Neural cell (in vitro differentiated cells): ENCODE measurements around the gene CD177. TPM values are rescaled to one million over a fixed set of nuclear protein-coding genes. Genes with fewer than 3 reads are reported as not detected.
"Not testable (repeated sequence)": the region's sequence is repeated elsewhere in the genome, so short reads cannot be mapped to it uniquely, and the experiment has no call there.

Experiments used
- H2AFZ ChIP-seq: fragments of 200-600, 300-800 bp; sonication (generic), shearing (Covaris generic); 2 replicates; pipeline ENCODE4 v1.6.0; 2014; ENCODE audit warnings: low read depth, mild to moderate bottlenecking, antibody characterized with exemption, low read length, moderate library complexity
- H3F3A ChIP-seq: fragments of 200-600 bp; shearing (Covaris generic); 2 replicates; pipeline ENCODE4 v1.6.1; 2016; ENCODE audit warnings: mild to moderate bottlenecking, moderate library complexity, mixed read lengths, antibody characterized with exemption, low read length; ENCODE audit not compliant: insufficient read depth, poor library complexity, severe bottlenecking
- H3K27ac ChIP-seq: fragments of 200-600, 300-800 bp; sonication (generic), shearing (Covaris generic); 2 replicates; pipeline ENCODE4 v1.5.1; 2014; ENCODE audit warnings: mild to moderate bottlenecking, low read length, moderate library complexity
- H3K27me3 ChIP-seq: fragments of 300-800, 200-600 bp; sonication (generic), shearing (Covaris generic); 2 replicates; pipeline ENCODE4 v1.6.0; 2014; ENCODE audit warnings: mild to moderate bottlenecking, low read depth, low read length, moderate library complexity; ENCODE audit not compliant: insufficient read depth
- H3K36me3 ChIP-seq: fragments of 300-800, 200-600 bp; sonication (generic), shearing (Covaris generic); 2 replicates; pipeline ENCODE4 v1.5.1; 2014; ENCODE audit warnings: mild to moderate bottlenecking, antibody characterized with exemption, low read length, moderate library complexity; ENCODE audit not compliant: insufficient read depth
- H3K4me2 ChIP-seq: fragments of 300-800, 200-600 bp; sonication (generic), shearing (Covaris generic); 2 replicates; pipeline ENCODE4 v1.6.0; 2014; ENCODE audit warnings: mild to moderate bottlenecking, low read length
- H3K4me3 ChIP-seq: fragments of 300-800, 200-600 bp; sonication (generic), shearing (Covaris generic); 2 replicates; pipeline ENCODE4 v1.5.1; 2014; ENCODE audit warnings: mild to moderate bottlenecking, low read length, moderate library complexity
- H3K79me2 ChIP-seq: fragments of 200-600 bp; shearing (Covaris generic); replicated peaks from 2 replicates; pipeline ENCODE4 v1.6.0; 2014; ENCODE audit warnings: mild to moderate bottlenecking, low read length, moderate library complexity; ENCODE audit not compliant: insufficient read depth
- H3K9ac ChIP-seq: fragments of 300-800, 200-600 bp; sonication (generic), shearing (Covaris generic); 2 replicates; pipeline ENCODE4 v1.6.1; 2016; ENCODE audit warnings: mild to moderate bottlenecking, low read length, mixed read lengths
- H3K9me2 ChIP-seq: fragments of 200-600 bp; shearing (Covaris generic); 2 replicates; pipeline ENCODE4 v1.6.1; 2016; ENCODE audit warnings: mild to moderate bottlenecking, low read length, mixed read lengths; ENCODE audit not compliant: insufficient read depth
- H3K9me3 ChIP-seq: fragments of 200-600, 300-800 bp; sonication (generic), shearing (Covaris generic); 2 replicates; pipeline ENCODE4 v1.6.1; 2016; ENCODE audit warnings: mild to moderate bottlenecking, mixed run types, low read length, moderate library complexity, mixed read lengths
- H4K20me1 ChIP-seq: fragments of 200-600 bp; shearing (Covaris generic); 2 replicates; pipeline ENCODE4 v1.6.1; 2016; ENCODE audit warnings: mild to moderate bottlenecking, mixed run types; ENCODE audit not compliant: insufficient read depth
- EP300 ChIP-seq: fragments of 450-650 bp; conservative IDR thresholded peaks from 2 replicates; pipeline ENCODE4 v1.6.1; 2014; ENCODE audit warnings: antibody characterized with exemption, mild to moderate bottlenecking, moderate library complexity; ENCODE audit not compliant: poor library complexity, severe bottlenecking
- EZH2 ChIP-seq: fragments of 200-600, 300-800 bp; shearing (Covaris generic), sonication (generic); IDR thresholded peaks from 2 replicates; pipeline ENCODE4 v1.6.1; 2014; ENCODE audit warnings: antibody characterized with exemption, low read length, borderline replicate concordance, mild to moderate bottlenecking; ENCODE audit not compliant: insufficient read depth, poor library complexity, severe bottlenecking
- MXI1 ChIP-seq: fragments of 450-650 bp; conservative IDR thresholded peaks from 2 replicates; pipeline ENCODE4 v1.6.1; 2014; ENCODE audit warnings: antibody characterized with exemption, mild to moderate bottlenecking; ENCODE audit not compliant: poor library complexity, severe bottlenecking
- POLR2AphosphoS5 ChIP-seq: IDR thresholded peaks from 2 replicates; pipeline ENCODE4 v1.6.1; 2012
- RAD21 ChIP-seq: fragments of 450-650 bp; conservative IDR thresholded peaks from 2 replicates; pipeline ENCODE4 v1.6.1; 2014; ENCODE audit warnings: antibody characterized with exemption, mild to moderate bottlenecking, moderate library complexity
- SMC3 ChIP-seq: fragments of 450-650 bp; conservative IDR thresholded peaks from 2 replicates; pipeline ENCODE4 v1.6.1; 2014; ENCODE audit warnings: antibody characterized with exemption, mild to moderate bottlenecking, moderate library complexity; ENCODE audit not compliant: poor library complexity
- TAF1 ChIP-seq: IDR thresholded peaks from 2 replicates; pipeline ENCODE4 v1.6.1; 2012; ENCODE audit warnings: low read depth
- polyA plus RNA-seq: library from polyadenylated mRNA; depleted of rRNA; stranded (reverse); fragments of >200 nt; gene quantifications from 2 replicates; pipeline ENCODE4 v1.2.3, GENCODE V29; 2014
- TF ChIP-seq, protein P1 (sequence below): fragments of 450-650 bp; IDR thresholded peaks from 2 replicates; pipeline ENCODE4 v1.5.1; 2014; ENCODE audit warnings: antibody characterized with exemption, mild to moderate bottlenecking, moderate library complexity; ENCODE audit not compliant: poor library complexity, severe bottlenecking
- TF ChIP-seq, protein P2 (sequence below): IDR thresholded peaks from 2 replicates; pipeline ENCODE4 v1.6.1; 2012; ENCODE audit warnings: borderline replicate concordance

The CD177 gene
- polyA plus RNA-seq, 1 donor from 2014 or later = not detected

DNA sequence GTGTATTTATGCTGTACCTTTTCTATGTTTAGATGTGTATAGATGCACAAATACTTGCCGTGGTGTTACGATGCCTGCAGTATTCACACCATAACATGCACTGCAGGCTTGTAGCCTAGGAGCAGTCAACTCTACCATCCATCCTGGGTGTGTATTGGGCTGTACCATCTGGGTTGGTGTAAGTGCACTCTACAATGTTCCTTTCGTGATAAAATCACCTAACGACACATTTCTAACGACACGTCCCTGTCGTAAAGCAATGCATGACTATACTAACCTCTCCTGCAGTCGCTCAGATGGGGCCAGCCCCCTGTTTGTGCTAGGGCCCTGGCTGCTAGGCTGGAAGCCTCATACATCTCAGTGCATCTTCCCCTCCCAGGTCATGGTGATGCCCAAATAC, 18.4 kb downstream of the CD177 start:
- H3K9me3 ChIP-seq = no peaks in the 10 kb centered on the region
- TF ChIP-seq SMC3 (no peak), TAF1 (no peak), MXI1 (no peak), POLR2AphosphoS5 (no peak), EP300 (no peak), EZH2 (no peak), RAD21 (no peak)
- TF ChIP-seq, protein P1, sequence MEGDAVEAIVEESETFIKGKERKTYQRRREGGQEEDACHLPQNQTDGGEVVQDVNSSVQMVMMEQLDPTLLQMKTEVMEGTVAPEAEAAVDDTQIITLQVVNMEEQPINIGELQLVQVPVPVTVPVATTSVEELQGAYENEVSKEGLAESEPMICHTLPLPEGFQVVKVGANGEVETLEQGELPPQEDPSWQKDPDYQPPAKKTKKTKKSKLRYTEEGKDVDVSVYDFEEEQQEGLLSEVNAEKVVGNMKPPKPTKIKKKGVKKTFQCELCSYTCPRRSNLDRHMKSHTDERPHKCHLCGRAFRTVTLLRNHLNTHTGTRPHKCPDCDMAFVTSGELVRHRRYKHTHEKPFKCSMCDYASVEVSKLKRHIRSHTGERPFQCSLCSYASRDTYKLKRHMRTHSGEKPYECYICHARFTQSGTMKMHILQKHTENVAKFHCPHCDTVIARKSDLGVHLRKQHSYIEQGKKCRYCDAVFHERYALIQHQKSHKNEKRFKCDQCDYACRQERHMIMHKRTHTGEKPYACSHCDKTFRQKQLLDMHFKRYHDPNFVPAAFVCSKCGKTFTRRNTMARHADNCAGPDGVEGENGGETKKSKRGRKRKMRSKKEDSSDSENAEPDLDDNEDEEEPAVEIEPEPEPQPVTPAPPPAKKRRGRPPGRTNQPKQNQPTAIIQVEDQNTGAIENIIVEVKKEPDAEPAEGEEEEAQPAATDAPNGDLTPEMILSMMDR = no peak
- TF ChIP-seq, protein P2, sequence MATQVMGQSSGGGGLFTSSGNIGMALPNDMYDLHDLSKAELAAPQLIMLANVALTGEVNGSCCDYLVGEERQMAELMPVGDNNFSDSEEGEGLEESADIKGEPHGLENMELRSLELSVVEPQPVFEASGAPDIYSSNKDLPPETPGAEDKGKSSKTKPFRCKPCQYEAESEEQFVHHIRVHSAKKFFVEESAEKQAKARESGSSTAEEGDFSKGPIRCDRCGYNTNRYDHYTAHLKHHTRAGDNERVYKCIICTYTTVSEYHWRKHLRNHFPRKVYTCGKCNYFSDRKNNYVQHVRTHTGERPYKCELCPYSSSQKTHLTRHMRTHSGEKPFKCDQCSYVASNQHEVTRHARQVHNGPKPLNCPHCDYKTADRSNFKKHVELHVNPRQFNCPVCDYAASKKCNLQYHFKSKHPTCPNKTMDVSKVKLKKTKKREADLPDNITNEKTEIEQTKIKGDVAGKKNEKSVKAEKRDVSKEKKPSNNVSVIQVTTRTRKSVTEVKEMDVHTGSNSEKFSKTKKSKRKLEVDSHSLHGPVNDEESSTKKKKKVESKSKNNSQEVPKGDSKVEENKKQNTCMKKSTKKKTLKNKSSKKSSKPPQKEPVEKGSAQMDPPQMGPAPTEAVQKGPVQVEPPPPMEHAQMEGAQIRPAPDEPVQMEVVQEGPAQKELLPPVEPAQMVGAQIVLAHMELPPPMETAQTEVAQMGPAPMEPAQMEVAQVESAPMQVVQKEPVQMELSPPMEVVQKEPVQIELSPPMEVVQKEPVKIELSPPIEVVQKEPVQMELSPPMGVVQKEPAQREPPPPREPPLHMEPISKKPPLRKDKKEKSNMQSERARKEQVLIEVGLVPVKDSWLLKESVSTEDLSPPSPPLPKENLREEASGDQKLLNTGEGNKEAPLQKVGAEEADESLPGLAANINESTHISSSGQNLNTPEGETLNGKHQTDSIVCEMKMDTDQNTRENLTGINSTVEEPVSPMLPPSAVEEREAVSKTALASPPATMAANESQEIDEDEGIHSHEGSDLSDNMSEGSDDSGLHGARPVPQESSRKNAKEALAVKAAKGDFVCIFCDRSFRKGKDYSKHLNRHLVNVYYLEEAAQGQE = no peak
- H3K27me3 ChIP-seq = no peaks in the 10 kb centered on the region
- H4K20me1 ChIP-seq = no peaks in the 10 kb centered on the region
- H3K27ac ChIP-seq = no peak overlapping the region
- H3K9ac ChIP-seq = no peak overlapping the region
- H3K36me3 ChIP-seq = no peaks in the 10 kb centered on the region
- no peaks in the 10 kb centered on the region for H3F3A ChIP-seq
- H3K4me3 ChIP-seq = no peak overlapping the region
- H3K4me2 ChIP-seq = no peak overlapping the region
- no peaks in the 10 kb centered on the region for H3K79me2 ChIP-seq
- H2AFZ ChIP-seq = no peak overlapping the region
- no peaks in the 10 kb centered on the region for H3K9me2 ChIP-seq

DNA sequence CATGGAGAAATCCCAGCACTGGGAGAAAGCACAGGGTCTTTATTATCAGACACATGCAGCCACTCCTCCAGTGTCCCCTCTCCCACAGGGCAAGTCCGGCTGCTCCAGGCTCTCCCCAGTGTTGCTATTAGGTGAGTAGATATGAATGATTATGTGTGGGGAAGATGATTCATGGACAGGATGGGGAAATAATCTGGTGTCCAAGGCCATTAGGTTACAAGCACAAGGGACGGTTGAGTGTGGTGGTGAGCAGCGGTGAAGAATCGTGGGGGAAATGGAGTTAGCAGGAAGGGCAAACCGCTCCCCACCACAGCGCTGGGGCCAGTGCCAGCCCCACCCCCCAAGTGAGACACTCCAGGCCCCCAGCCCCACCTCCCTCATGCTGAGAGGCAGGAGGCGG, 19.0 kb downstream of the CD177 start:
- Histone ChIP-seq H3K79me2 (no peaks in the 10 kb centered on the region), H3K4me3 (no peak overlapping the region), H3K36me3 (no peaks in the 10 kb centered on the region), H3K9me3 (no peaks in the 10 kb centered on the region), H4K20me1 (no peaks in the 10 kb centered on the region), H3K9ac (no peak overlapping the region), H3K27ac (no peak overlapping the region), H2AFZ (no peak overlapping the region), H3F3A (no peaks in the 10 kb centered on the region), H3K9me2 (no peaks in the 10 kb centered on the region), H3K27me3 (no peaks in the 10 kb centered on the region), H3K4me2 (no peak overlapping the region)
- TF ChIP-seq RAD21 (no peak), EP300 (no peak), POLR2AphosphoS5 (no peak), SMC3 (no peak), TAF1 (no peak), EZH2 (no peak), MXI1 (no peak)
- TF ChIP-seq, protein P1 = no peak
- TF ChIP-seq, protein P2 = no peak

DNA sequence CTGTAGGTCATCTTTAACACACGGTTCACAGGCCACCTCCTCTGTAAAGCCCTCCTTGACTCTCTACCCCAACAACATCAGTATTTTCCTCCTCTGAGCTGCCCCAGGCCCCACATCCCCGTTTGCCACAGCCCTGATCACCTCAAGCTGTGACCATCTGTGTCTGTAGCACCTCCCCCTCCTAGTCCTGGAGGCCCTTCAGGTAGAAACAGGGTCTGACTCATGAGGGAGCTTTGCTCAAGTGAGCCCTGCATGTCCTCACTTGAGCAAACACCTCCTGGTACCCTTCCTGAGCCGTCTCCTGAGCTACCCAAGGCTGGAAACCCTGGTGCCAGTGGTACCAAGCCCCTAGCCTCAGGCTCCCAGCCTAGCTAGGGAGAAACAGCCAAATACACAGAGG, 24.1 kb downstream of the CD177 start:
- H3K4me2 ChIP-seq, H3K9me3 ChIP-seq, H3K36me3 ChIP-seq, H3K79me2 ChIP-seq, H3K9ac ChIP-seq, H3K4me3 ChIP-seq, H3F3A ChIP-seq, H4K20me1 ChIP-seq, H3K27ac ChIP-seq, H3K27me3 ChIP-seq, H3K9me2 ChIP-seq, H2AFZ ChIP-seq: not testable (repeated sequence)
